GM18867 (cell line): ENCODE results near the gene ZNF567.

ENCODE experiments used
- ATAC-seq: cut with Tn5 transposase; IDR thresholded peaks from one replicate; pipeline ENCODE4 v1.9.1; 2021; ENCODE audit warnings: mild to moderate bottlenecking, moderate library complexity; ENCODE audit not compliant: unreplicated experiment

ZNF567 gene

DNA sequence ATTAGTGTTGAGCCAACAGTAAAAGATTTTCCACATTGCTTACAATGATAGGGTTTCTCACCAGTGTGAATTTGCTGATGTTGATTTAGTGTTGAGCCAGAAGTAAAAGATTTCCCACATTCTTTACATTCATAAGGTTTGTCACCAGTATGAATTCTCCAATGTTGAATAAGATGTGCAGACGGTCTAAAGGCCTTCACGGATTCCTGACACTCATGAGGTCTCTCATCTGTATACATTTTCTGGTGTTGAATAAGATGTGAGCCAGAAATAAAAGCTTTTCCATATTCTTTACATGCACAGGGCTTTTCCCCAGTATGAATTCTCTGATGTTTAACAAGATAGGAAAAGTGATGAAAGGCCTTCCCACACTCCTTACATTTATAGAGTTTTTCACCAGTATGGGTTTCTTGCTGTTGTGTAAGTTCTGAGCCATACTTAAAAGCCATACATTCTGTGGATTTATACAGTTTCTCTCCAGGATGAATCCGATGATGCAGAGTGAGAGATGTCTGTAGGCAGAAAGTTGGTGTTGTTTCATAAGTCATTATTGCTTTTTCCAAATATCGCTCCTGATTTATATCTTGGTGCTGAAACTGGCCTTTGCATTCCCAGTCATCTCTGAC lies 62.8 kb downstream of the ZNF567 start:
- ATAC-seq, result no peak
